GM21529 (cell line): ENCODE results near the gene OPRL1.

ENCODE experiments used
- ATAC-seq: cut with Tn5 transposase; IDR thresholded peaks from one replicate; pipeline ENCODE4 v1.9.1; 2021; ENCODE audit not compliant: unreplicated experiment

Gene OPRL1

GRCh38 chr20:64042054-64042781 lies 37.7 kb upstream of the OPRL1 start:
- ATAC-seq = no peak

GRCh38 chr20:64043768-64044167 lies 36.1 kb upstream of the OPRL1 start:
- ATAC-seq = no peak

GRCh38 chr20:64044484-64045247 lies 35.2 kb upstream of the OPRL1 start:
- ATAC-seq = no peak

- ATAC-seq = no peak
Measured at GRCh38 chr20:64045346-64046011, 34.4 kb upstream of the OPRL1 start.

- no peak for ATAC-seq
Measured at GRCh38 chr20:64047046-64047389, 32.9 kb upstream of the OPRL1 start.

GRCh38 chr20:64047968-64048401 lies 31.9 kb upstream of the OPRL1 start:
- no peak for ATAC-seq

- no peak for ATAC-seq
Measured at GRCh38 chr20:64048402-64049044, 31.4 kb upstream of the OPRL1 start.

GRCh38 chr20:64049060-64049877 lies 30.6 kb upstream of the OPRL1 start, which contains the start of gene SOX18:
SOX18 (minus strand) TSS chr20:64049639; CDS start chr20:64049516, 123 bp downstream.
- no peak for ATAC-seq

- no peak for ATAC-seq
Measured at GRCh38 chr20:64049878-64050260, 30.0 kb upstream of the OPRL1 start.

- no peak for ATAC-seq
Measured at GRCh38 chr20:64050261-64051032, 29.4 kb upstream of the OPRL1 start.

GRCh38 chr20:64051033-64051452 lies 28.8 kb upstream of the OPRL1 start:
- no peak for ATAC-seq

GRCh38 chr20:64051561-64052325 lies 28.1 kb upstream of the OPRL1 start:
- ATAC-seq = no peak

- ATAC-seq = no peak
Measured at GRCh38 chr20:64052326-64052722, 27.6 kb upstream of the OPRL1 start.

GRCh38 chr20:64052987-64053840 lies 26.7 kb upstream of the OPRL1 start:
- ATAC-seq = no peak

- ATAC-seq = no peak
Measured at GRCh38 chr20:64053841-64054661, 25.8 kb upstream of the OPRL1 start.

- no peak for ATAC-seq
Measured at GRCh38 chr20:64055396-64055892, 24.4 kb upstream of the OPRL1 start.
